Activated T-cell treated with anti-CD3 and anti-CD28 coated beads for 48 hours (primary cell): Measurements from ENCODE around the gene TMEM185B.
"Not testable (repeated sequence)": the region's sequence is repeated elsewhere in the genome, so short reads cannot be mapped to it uniquely, and the experiment has no call there.

Experiments
- DNase-seq: peaks from one replicate; pipeline ENCODE4 v3.0.0-alpha.2; 2020; ENCODE audit warnings: low read depth

The TMEM185B gene

GRCh38 chr2:120251078-120251477 is 27.9 kb upstream of the TMEM185B start:
- no peak for DNase-seq

DNA sequence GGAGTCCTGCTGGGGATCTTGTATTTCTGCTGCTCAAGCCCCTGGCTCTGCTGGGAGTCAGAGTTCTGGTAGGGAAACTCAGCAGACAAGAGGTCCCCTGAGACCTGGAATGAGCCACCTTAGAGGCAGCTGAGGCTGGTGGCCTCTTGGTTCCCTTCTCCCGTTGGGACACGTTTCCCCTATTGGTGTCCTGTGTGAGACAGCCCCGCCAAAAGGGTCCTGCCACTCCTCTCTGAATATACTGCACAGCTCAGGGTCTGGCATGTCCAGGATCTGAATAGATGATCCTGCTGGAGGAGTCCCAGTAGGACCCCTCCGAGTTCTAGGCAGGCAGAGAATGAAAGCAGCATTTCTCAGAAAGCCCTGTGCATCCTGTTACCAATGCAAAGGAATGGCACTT is 27.4 kb upstream of the TMEM185B start:
- no peak for DNase-seq

GRCh38 chr2:120247851-120248250 is 24.7 kb upstream of the TMEM185B start:
- no peak for DNase-seq

- no peak for DNase-seq
These were observed 23.5 kb upstream of the TMEM185B start for GRCh38 chr2:120246546-120247300.

DNA sequence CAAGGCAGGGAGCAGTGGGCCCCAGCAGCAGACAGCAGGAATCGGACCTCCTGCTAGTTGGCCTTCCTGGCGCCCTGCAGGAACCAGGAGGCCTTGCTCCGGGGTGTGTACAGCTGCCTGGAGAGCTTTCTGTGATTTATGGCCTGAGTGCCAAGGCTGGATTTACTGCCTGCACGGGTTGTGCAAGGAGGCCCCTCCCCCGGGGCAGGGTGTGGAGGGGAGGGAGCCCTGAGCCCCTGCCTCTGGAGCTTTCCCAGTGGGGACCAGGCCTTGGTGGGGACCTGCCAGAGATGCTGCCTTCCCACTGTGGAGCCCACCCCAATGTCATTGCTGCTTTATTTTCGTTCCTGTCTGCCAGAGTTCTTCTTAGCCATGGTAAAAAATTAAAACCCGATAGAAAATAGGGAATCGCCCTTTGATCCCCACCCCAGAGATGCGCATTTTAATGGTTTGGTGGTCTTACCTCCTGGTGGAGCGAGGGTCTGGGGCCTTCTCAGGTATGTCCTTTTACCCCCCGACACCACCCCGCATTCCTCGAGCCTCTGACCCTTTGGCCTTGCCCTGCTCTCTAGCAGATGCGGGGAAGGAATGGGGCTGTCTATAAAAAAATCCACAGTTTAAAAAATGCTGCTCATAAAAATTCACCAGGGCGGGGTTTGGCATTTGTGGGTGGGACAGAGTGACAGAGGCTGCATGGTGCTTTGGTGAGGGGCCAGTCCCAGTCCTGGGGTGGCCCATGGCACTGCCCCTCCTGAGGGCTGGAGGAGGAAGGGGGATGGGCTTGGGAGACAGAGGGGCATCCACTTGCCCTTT is 22.5 kb upstream of the TMEM185B start:
- no peak for DNase-seq

GRCh38 chr2:120244656-120245519 is 21.7 kb upstream of the TMEM185B start:
- no peak for DNase-seq

DNA sequence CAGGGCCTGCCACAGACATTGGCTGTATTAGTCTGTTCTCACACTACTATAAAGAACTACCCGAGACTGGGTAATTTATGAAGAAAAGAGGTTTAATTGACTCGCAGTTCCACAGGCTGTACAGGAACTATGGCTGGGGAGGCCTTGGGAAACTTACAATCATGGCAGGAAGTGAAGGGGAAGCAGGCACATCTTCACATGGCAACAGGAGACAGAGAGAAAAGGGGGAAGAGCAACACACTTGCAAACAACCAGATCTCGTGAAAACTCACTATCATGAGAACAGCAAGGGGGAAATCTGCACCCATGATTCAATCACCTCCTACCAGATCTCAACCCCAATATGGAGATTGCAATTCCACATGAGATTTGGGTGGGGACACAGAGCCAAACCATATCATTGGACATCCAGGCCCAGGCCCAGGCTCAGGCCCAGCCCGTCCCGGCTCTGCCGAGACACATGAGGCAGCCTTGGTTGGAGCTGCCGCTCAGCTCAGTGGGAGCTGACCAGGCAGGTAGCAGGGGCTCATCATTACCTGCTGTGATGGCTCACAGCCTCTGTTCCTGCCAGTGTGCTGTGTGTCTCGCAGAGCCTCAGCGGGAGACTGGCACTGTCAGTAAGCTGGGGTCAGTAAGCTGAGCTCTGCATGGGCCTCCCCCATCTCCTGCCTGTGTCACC is 20.8 kb upstream of the TMEM185B start:
- no peak for DNase-seq

- DNase-seq: no peak
These were observed 20.0 kb upstream of the TMEM185B start for GRCh38 chr2:120243211-120243610.

- DNase-seq: no peak
These were observed 18.5 kb upstream of the TMEM185B start for GRCh38 chr2:120241684-120242083.

DNA sequence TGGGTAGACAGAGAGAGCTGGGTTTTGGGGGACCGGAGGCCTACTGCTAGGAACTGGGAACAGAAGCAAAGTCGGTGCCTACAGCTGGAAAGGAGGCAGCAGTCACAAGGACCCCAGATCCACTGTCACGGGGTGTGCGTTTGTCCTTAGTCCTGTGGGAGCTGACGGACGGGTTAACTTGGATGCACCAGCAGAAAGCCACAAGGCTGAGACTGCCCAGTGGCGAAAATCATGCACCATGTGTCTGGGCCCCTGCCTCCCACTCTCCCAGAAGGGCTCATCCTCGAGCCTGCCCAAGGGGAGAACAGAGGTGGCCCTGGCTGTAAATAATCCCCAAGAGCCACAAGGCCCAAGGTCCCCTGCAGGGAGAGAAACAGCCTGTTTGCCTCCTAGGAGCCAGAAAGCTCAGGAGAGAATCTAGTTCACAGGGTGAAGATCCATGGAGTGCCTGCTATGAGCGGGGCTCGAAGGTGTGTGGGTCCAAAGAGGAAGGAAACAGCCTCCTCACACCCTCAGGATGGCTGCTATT is 17.8 kb upstream of the TMEM185B start:
- no peak for DNase-seq

DNA sequence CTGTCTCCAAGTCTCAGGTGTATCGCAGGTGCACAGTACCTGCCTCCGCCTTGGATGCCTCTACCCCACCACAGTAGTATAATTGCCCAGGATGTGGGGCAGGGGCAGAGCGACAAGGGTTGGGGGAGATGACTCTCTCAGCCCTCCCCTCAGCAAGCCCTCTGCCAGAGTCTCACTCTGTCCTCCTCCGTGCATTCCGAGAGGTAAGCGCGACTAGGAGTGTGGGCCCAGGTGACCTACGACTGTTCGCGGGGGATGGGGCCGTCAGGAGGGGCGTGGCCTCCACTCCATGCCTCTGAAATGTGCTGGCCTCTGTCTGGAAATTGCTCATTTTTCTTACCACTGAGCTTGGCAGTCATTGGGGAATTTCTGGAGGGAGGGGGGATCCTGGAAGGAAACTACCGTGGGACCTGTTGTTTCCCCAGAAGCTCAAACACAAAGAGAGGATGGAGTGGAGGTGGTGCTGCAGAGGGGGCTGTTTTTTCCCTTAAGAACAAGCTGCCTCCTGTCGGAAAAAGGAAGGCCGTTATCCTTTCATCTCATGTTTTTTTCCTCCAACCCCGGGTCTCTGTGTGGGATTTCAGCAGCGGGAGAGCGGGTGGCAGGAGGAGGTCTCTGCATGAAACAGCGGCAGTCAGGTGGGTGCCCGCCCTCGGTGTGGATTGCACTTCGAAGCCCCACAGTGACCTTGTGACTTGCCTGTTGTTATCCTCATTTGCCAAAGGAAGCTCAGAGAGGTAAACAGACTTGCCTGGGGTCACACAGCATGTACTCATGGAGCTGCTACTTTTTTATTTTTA is 16.5 kb upstream of the TMEM185B start:
- DNase-seq: no peak

- no peak for DNase-seq
These were observed 15.7 kb upstream of the TMEM185B start for GRCh38 chr2:120238728-120239487.

DNA sequence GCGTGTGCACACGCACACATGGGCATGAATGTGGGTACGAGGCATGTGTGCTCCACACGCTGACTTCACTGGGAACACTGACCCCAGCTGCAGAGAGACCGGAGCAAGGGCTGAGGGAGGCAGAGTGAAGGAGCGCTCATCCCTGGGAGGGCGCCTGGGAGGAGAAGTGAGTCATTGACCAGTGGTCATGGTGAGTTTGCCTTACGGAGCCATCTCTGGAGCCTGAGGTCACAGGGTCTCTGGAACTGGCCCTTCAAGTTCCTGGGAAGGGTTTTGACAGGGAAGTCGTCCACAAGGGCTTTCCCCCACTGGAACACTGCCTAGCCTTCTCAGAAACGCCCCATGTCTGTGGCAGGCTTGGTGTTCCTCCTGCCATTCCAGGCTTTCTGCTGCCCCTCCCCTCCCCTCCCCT is 14.3 kb upstream of the TMEM185B start:
- DNase-seq: no peak

DNA sequence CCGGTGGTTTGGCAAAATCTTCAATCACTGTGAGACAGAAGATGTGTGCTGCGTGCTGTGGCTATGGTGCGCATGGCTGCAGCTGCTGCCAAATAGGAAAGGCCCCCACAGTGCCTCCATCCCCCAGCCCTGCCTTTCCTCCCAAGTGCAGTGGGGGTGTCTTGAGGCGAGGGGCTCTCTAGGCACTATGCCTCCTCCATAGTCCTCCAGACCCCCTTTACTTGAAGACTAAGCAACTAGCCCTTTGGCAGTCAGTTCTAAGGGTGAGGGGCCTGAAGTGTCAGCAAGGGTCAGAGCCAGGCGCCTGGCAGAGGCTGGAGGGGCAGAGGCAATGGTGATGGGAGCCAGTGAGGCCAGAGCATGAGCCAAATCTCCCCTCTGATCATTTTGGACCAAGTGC is 13.6 kb upstream of the TMEM185B start:
- DNase-seq: no peak

- DNase-seq: no peak
These were observed 13.1 kb upstream of the TMEM185B start for GRCh38 chr2:120236316-120236715.

GRCh38 chr2:120235681-120236080 is 12.5 kb upstream of the TMEM185B start:
- DNase-seq: no peak

DNA sequence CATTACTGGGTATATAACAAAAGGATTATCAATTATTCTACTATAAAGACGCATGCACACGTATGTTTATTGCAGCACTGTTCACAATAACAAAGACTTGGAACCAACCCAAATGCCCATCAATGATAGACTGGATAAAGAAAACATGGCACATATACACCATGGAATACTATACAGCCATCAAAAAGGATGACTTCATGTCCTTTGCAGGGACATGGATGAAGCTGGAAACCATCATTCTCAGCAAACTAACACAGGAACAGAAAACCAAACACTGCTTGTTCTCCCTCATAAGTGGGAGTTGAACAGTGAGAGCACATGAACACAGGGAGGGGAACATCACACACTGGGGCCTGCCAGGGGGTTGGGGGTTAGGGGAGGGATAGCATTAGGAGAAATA is 12.0 kb upstream of the TMEM185B start:
- DNase-seq: not testable (repeated sequence)

DNA sequence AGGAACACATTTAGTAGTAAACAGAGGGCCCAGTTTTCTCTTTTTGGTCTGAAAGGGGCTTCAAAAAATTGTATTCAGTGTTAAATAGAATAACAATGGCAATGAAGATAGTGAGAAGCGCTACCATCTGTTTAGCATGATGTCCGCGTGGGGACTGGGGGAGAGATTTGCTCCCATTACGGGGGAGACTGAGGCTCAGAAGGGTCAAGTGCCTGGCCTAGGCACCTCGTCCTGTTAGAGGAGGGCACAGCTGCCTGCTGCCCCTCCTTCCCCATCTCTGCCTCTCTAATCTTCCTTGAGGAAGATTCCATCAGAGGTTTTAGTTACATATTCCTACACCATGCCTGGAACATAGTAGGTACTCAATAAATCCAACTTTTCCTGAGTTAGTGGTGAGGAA is 10.1 kb upstream of the TMEM185B start:
- no peak for DNase-seq

- DNase-seq: peak; percentile 53
These were observed 8.9 kb upstream of the TMEM185B start for GRCh38 chr2:120231974-120232635.
